Fibroblast of skin of back (primary cell): Measurements from ENCODE around the gene PCSK7. TPM values are rescaled to one million over a fixed set of nuclear protein-coding genes. Genes with fewer than 3 reads are reported as not detected.
A peak's percentile ranks its signal among the peaks of the same experiment; 100 is the strongest.
"Not testable (repeated sequence)": the region's sequence is repeated elsewhere in the genome, so short reads cannot be mapped to it uniquely, and the experiment has no call there.

Experiments used
- DNase-seq: peaks from one replicate; pipeline ENCODE4 v3.0.0-alpha.2; 2013
- polyA plus RNA-seq, 2 experiments: library from polyadenylated mRNA; unstranded; fragments of 120-200 nt; gene quantifications; one replicate each; pipeline ENCODE4 v1.2.1, GENCODE V29; 2013; ENCODE audit not compliant: insufficient read length in 2 of 2

Gene PCSK7
- 63.9 TPM for polyA plus RNA-seq (2013, experiment 1 of 2; ENCODE audit: insufficient read length)
- polyA plus RNA-seq (2013, experiment 2 of 2; ENCODE audit: insufficient read length), result 102 TPM

- no peak for DNase-seq
Measured at GRCh38 chr11:117231842-117232091, at the start of gene PCSK7. Gene PCSK7, minus strand, starts transcription at chr11:117232073. Its CDS starts 2,229 bp downstream, at chr11:117229844.

GRCh38 chr11:117281159-117281558, 49.3 kb upstream of the PCSK7 start:
- peak; percentile 99 for DNase-seq

GRCh38 chr11:117279711-117280376, 48.0 kb upstream of the PCSK7 start:
- no peak for DNase-seq

- no peak for DNase-seq
Measured at GRCh38 chr11:117278347-117278746, 46.5 kb upstream of the PCSK7 start.

- DNase-seq, result peak; percentile 91
Measured at GRCh38 chr11:117273550-117274289, 41.8 kb upstream of the PCSK7 start.

GRCh38 chr11:117272175-117272574, 40.3 kb upstream of the PCSK7 start:
- DNase-seq, result not testable (repeated sequence)

GRCh38 chr11:117271208-117271607, 39.3 kb upstream of the PCSK7 start:
- no peak for DNase-seq

- DNase-seq, result no peak
Measured at GRCh38 chr11:117269856-117270255, 38.0 kb upstream of the PCSK7 start.

- no peak for DNase-seq
Measured at GRCh38 chr11:117265745-117266144, 33.9 kb upstream of the PCSK7 start.

GRCh38 chr11:117264624-117265323, 32.9 kb upstream of the PCSK7 start:
- not testable (repeated sequence) for DNase-seq

GRCh38 chr11:117259417-117259816, 27.5 kb upstream of the PCSK7 start:
- DNase-seq, result peak; percentile 84

GRCh38 chr11:117258576-117258975, 26.7 kb upstream of the PCSK7 start:
- no peak for DNase-seq

GRCh38 chr11:117256573-117256972, 24.7 kb upstream of the PCSK7 start:
- DNase-seq, result peak; percentile 75

GRCh38 chr11:117255966-117256365, 24.1 kb upstream of the PCSK7 start:
- no peak for DNase-seq

GRCh38 chr11:117251506-117251905, 19.6 kb upstream of the PCSK7 start:
- no peak for DNase-seq

- DNase-seq, result no peak
Measured at GRCh38 chr11:117249571-117249970, 17.7 kb upstream of the PCSK7 start.

- no peak for DNase-seq
Measured at GRCh38 chr11:117248341-117248740, 16.5 kb upstream of the PCSK7 start.

- DNase-seq, result peak; percentile 93
Measured at GRCh38 chr11:117239295-117239694, 7.4 kb upstream of the PCSK7 start.

- no peak for DNase-seq
Measured at GRCh38 chr11:117238221-117238620, 6.3 kb upstream of the PCSK7 start.

GRCh38 chr11:117232911-117233409, 1.1 kb upstream of the PCSK7 start:
- no peak for DNase-seq

- peak; percentile 78 for DNase-seq
Measured at GRCh38 chr11:117232092-117232878, 412 bp upstream of the PCSK7 start, which contains the start of gene RNF214. Gene RNF214, plus strand, starts transcription at chr11:117232671. Its CDS starts 1,602 bp downstream, at chr11:117234273.
